HEK293 (cell line): ENCODE measurements around the gene MRPL17.

Experiments
- CTCF ChIA-PET: fragments of 350-600 bp; formaldehyde crosslinking; extraction: SDS; loops from one replicate; lab custom pipeline; 2021; ENCODE audit warnings: antibody characterized with exemption; lab: Yijun Ruan, JAX
- POLR2A ChIA-PET: fragments of 300-600 bp; formaldehyde crosslinking; extraction: SDS; loops from one replicate; lab custom pipeline; 2020; ENCODE audit warnings: antibody characterized with exemption, inconsistent platforms; lab: Yijun Ruan, JAX
- H3K27ac ChIP-seq: fragments of 200-500 bp; sonication (Bioruptor generic); 2 replicates; pipeline ENCODE4 v1.5.1; 2014; ENCODE audit warnings: low read depth, low read length, control low read depth, inconsistent platforms; ENCODE audit errors: extremely low read depth
- H3K36me3 ChIP-seq, 2 experiments: fragments of 200-500 bp in 1 of 2; sonication (Bioruptor generic) in 1 of 2; 1 replicate in 1 of 2; 2 replicates in 1 of 2; pipeline ENCODE4 v1.5.1; 2014 to 2017; ENCODE audit warnings: inconsistent platforms in 2 of 2, low read length in 2 of 2; ENCODE audit not compliant: control insufficient read depth in 2 of 2, insufficient read depth in 1 of 2
- H3K4me1 ChIP-seq: fragments of 200-500 bp; sonication (Bioruptor generic); 2 replicates; pipeline ENCODE4 v1.5.1; 2014; ENCODE audit warnings: mild to moderate bottlenecking, low read length, inconsistent platforms; ENCODE audit not compliant: control insufficient read depth, insufficient read depth
- H3K4me3 ChIP-seq: 2 replicates; pipeline ENCODE4 v1.5.1; 2011; ENCODE audit warnings: low read depth, mild to moderate bottlenecking, control low read depth, low read length, moderate library complexity
- H3K9me3 ChIP-seq: fragments of 200-500 bp; sonication (Bioruptor generic); 2 replicates; pipeline ENCODE4 v1.5.1; 2014; ENCODE audit warnings: low read depth, low read length, inconsistent platforms; ENCODE audit not compliant: control insufficient read depth, insufficient read depth
- OSR2 ChIP-seq: fragments of 450-650 bp; formaldehyde crosslinking; IDR thresholded peaks from 2 replicates; pipeline ENCODE4 v1.5.1; 2016; ENCODE audit warnings: missing biosample characterization, missing genetic modification characterization
- ZFP69B ChIP-seq: fragments of 450-650 bp; formaldehyde crosslinking; IDR thresholded peaks from 2 replicates; pipeline ENCODE4 v1.5.1; 2016; ENCODE audit warnings: missing biosample characterization, missing genetic modification characterization
- ZNF26 ChIP-seq: fragments of 450-650 bp; formaldehyde crosslinking; IDR thresholded peaks from 2 replicates; pipeline ENCODE4 v1.5.1; 2016; ENCODE audit warnings: missing biosample characterization, missing genetic modification characterization
- ZNF292 ChIP-seq: fragments of 450-650 bp; formaldehyde crosslinking; IDR thresholded peaks from 2 replicates; pipeline ENCODE4 v1.5.1; 2016; ENCODE audit warnings: low read depth, missing biosample characterization, missing genetic modification characterization, borderline replicate concordance
- ZNF394 ChIP-seq: fragments of 450-650 bp; formaldehyde crosslinking; IDR thresholded peaks from 2 replicates; pipeline ENCODE4 v1.5.1; 2016; ENCODE audit warnings: missing biosample characterization, missing genetic modification characterization, mild to moderate bottlenecking, moderate library complexity, borderline replicate concordance
- ZNF514 ChIP-seq: fragments of 450-650 bp; formaldehyde crosslinking; IDR thresholded peaks from 2 replicates; pipeline ENCODE4 v1.5.1; 2016; ENCODE audit warnings: missing biosample characterization, missing genetic modification characterization
- ZNF548 ChIP-seq: fragments of 450-650 bp; formaldehyde crosslinking; IDR thresholded peaks from 2 replicates; pipeline ENCODE4 v1.5.1; 2016; ENCODE audit warnings: missing biosample characterization, missing genetic modification characterization
- ZNF555 ChIP-seq: fragments of 450-650 bp; formaldehyde crosslinking; conservative IDR thresholded peaks from 2 replicates; pipeline ENCODE4 v1.5.1; 2017; ENCODE audit warnings: missing biosample characterization, mild to moderate bottlenecking, missing genetic modification characterization, inconsistent platforms
- ZNF558 ChIP-seq: fragments of 450-650 bp; formaldehyde crosslinking; IDR thresholded peaks from 2 replicates; pipeline ENCODE4 v1.5.1; 2016; ENCODE audit warnings: missing biosample characterization, missing genetic modification characterization
- ZNF626 ChIP-seq: fragments of 450-650 bp; sonication (Bioruptor Pico); formaldehyde crosslinking; IDR thresholded peaks from 2 replicates; pipeline ENCODE4 v1.5.1; 2018; ENCODE audit warnings: missing biosample characterization, missing genetic modification characterization, inconsistent platforms
- ZNF704 ChIP-seq: fragments of 450-650 bp; formaldehyde crosslinking; IDR thresholded peaks from 2 replicates; pipeline ENCODE4 v1.5.1; 2016; ENCODE audit warnings: missing biosample characterization, missing genetic modification characterization
- ZSCAN16 ChIP-seq: fragments of 450-650 bp; formaldehyde crosslinking; IDR thresholded peaks from 2 replicates; pipeline ENCODE4 v1.5.1; 2016; ENCODE audit warnings: missing biosample characterization, missing genetic modification characterization
- ZXDB ChIP-seq: fragments of 450-650 bp; formaldehyde crosslinking; IDR thresholded peaks from 2 replicates; pipeline ENCODE4 v1.5.1; 2016; ENCODE audit warnings: missing biosample characterization, missing genetic modification characterization
- TF ChIP-seq, protein P1 (sequence below): fragments of 450-650 bp; formaldehyde crosslinking; IDR thresholded peaks from 2 replicates; pipeline ENCODE4 v1.5.1; 2016; ENCODE audit warnings: missing biosample characterization, missing genetic modification characterization
- TF ChIP-seq, protein P2 (sequence below): fragments of 450-650 bp; formaldehyde crosslinking; IDR thresholded peaks from 2 replicates; pipeline ENCODE4 v1.5.1; 2017; ENCODE audit warnings: missing biosample characterization, missing genetic modification characterization
- TF ChIP-seq, protein P3 (sequence below): fragments of 450-650 bp; formaldehyde crosslinking; IDR thresholded peaks from 2 replicates; pipeline ENCODE4 v1.5.1; 2017; ENCODE audit warnings: missing biosample characterization, missing genetic modification characterization
- TF ChIP-seq, protein P4 (sequence below): fragments of 450-650 bp; formaldehyde crosslinking; IDR thresholded peaks from 2 replicates; pipeline ENCODE4 v1.5.1; 2016; ENCODE audit warnings: missing biosample characterization, missing genetic modification characterization

Gene MRPL17

DNA sequence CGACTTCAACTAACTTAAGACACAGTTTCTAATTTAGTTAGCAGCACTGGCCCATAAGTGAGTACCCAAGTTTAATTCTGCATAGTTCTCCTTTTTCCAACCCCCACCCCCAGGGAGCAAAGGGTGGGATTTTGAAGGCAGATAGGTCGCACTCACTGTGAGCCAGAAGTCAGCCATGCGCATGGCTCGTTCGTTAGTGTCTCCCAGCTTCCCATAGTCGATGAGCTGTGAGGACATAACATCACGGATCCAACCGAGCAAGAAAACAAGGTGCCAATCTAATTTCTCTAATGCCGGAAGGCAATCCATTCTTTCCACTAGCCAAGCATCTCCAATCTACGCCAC lies 577 bp downstream of the MRPL17 start:
- ChIA-PET CTCF (interaction anchor here (0.6 to 3.6 kb wide), 18 partner anchors 13 to 658 kb away, joined by 3 to 42 read pairs (median 4); partner anchors contain the start of gene HPX), POLR2A (interaction anchor here (1.1 to 1.8 kb wide), 7 partner anchors 15 to 292 kb away, joined by 6 to 16 read pairs (median 8); partner anchors contain the start of genes ARFIP2, ILK, RRP8 and SMPD1)
- TF ChIP-seq, protein P1, sequence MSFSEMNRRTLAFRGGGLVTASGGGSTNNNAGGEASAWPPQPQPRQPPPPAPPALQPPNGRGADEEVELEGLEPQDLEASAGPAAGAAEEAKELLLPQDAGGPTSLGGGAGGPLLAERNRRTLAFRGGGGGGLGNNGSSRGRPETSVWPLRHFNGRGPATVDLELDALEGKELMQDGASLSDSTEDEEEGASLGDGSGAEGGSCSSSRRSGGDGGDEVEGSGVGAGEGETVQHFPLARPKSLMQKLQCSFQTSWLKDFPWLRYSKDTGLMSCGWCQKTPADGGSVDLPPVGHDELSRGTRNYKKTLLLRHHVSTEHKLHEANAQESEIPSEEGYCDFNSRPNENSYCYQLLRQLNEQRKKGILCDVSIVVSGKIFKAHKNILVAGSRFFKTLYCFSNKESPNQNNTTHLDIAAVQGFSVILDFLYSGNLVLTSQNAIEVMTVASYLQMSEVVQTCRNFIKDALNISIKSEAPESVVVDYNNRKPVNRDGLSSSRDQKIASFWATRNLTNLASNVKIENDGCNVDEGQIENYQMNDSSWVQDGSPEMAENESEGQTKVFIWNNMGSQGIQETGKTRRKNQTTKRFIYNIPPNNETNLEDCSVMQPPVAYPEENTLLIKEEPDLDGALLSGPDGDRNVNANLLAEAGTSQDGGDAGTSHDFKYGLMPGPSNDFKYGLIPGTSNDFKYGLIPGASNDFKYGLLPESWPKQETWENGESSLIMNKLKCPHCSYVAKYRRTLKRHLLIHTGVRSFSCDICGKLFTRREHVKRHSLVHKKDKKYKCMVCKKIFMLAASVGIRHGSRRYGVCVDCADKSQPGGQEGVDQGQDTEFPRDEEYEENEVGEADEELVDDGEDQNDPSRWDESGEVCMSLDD (tag by site-specific recombination) = 0 out of 2 replicates have a peak, but pooled peaks have one; percentile 34
- no peak for TF ChIP-seq ZSCAN16

GRCh38 chr11:6681949-6682348 lies 1.2 kb downstream of the MRPL17 start:
- TF ChIP-seq ZNF548 (tag by site-specific recombination) (no peak), ZNF292 (no peak), OSR2 (tag by site-specific recombination) (no peak), ZNF555 (tag by site-specific recombination) (no peak), ZNF394 (tag by site-specific recombination) (no peak), ZXDB (tag by site-specific recombination) (no peak), ZNF626 (tag by site-specific recombination) (no peak), ZNF514 (tag by site-specific recombination) (no peak)
- TF ChIP-seq, protein P2, sequence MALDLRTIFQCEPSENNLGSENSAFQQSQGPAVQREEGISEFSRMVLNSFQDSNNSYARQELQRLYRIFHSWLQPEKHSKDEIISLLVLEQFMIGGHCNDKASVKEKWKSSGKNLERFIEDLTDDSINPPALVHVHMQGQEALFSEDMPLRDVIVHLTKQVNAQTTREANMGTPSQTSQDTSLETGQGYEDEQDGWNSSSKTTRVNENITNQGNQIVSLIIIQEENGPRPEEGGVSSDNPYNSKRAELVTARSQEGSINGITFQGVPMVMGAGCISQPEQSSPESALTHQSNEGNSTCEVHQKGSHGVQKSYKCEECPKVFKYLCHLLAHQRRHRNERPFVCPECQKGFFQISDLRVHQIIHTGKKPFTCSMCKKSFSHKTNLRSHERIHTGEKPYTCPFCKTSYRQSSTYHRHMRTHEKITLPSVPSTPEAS (tag by site-specific recombination) = no peak
- TF ChIP-seq, protein P3, sequence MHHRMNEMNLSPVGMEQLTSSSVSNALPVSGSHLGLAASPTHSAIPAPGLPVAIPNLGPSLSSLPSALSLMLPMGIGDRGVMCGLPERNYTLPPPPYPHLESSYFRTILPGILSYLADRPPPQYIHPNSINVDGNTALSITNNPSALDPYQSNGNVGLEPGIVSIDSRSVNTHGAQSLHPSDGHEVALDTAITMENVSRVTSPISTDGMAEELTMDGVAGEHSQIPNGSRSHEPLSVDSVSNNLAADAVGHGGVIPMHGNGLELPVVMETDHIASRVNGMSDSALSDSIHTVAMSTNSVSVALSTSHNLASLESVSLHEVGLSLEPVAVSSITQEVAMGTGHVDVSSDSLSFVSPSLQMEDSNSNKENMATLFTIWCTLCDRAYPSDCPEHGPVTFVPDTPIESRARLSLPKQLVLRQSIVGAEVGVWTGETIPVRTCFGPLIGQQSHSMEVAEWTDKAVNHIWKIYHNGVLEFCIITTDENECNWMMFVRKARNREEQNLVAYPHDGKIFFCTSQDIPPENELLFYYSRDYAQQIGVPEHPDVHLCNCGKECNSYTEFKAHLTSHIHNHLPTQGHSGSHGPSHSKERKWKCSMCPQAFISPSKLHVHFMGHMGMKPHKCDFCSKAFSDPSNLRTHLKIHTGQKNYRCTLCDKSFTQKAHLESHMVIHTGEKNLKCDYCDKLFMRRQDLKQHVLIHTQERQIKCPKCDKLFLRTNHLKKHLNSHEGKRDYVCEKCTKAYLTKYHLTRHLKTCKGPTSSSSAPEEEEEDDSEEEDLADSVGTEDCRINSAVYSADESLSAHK (tag by site-specific recombination) = no peak
- CTCF ChIA-PET = interaction anchor here (0.7 to 3.6 kb wide), 6 partner anchors 10 to 303 kb away, joined by 4 to 42 read pairs (median 4); no protein-coding TSS in a partner anchor
- Histone ChIP-seq H3K4me3 (peak overlapping the region; percentile 90), H3K36me3 (peaks cover 0 to 30% of the 10 kb centered on the region in 2 experiments; a peak in 1 of 3 replicates), H3K27ac (no peak overlapping the region), H3K4me1 (no peaks in the 10 kb centered on the region), H3K9me3 (no peaks in the 10 kb centered on the region)
- POLR2A ChIA-PET = interaction anchor here (0.7 to 1.6 kb wide), 3 partner anchors 10 to 200 kb away, joined by 3 to 16 read pairs (median 3); partner anchors contain the start of genes ILK and RRP8

More for the DNA sequence above, 577 bp downstream of the MRPL17 start:
- Histone ChIP-seq H3K4me3 (peak overlapping the region; percentile 90), H3K9me3 (no peaks in the 10 kb centered on the region), H3K4me1 (no peaks in the 10 kb centered on the region), H3K27ac (peak overlapping the region; percentile 70; the same call in 1 of the 2 replicates), H3K36me3 (peaks cover 0 to 30% of the 10 kb centered on the region in 2 experiments; a peak in 1 of 3 replicates)

DNA sequence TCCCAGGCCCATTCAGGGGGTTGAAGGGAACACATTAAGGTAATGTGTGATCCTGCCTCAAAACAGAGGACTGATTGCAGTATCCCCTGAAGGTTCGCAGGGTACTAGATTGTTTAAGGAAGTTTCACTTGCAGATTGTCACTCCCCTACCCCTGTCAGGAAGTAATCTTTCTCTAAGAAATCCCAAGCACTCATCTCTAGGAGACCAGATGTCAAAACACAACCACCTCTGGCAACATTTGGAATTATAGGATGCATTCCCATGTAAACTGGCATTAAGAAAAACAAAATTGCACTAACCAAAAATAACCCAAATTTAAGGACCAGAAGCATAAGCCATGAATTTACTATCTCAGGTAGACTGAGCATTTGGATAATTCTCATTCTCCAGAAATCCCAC lies 1.6 kb downstream of the MRPL17 start:
- Histone ChIP-seq H3K4me1 (no peaks in the 10 kb centered on the region), H3K27ac (no peak overlapping the region), H3K36me3 (peaks cover 0 to 30% of the 10 kb centered on the region in 2 experiments; a peak in 1 of 3 replicates), H3K9me3 (no peaks in the 10 kb centered on the region), H3K4me3 (no peak overlapping the region)
- ChIA-PET POLR2A (interaction anchor here (0.7 to 0.8 kb wide), 2 partner anchors 10 to 199 kb away, joined by 3 read pairs; no protein-coding TSS in a partner anchor), CTCF (interaction anchor here (0.7 to 3.6 kb wide), 5 partner anchors 9 to 302 kb away, joined by 4 to 42 read pairs (median 7); no protein-coding TSS in a partner anchor)
- TF ChIP-seq ZFP69B (tag by site-specific recombination) (no peak), ZNF558 (tag by site-specific recombination) (no peak), ZNF26 (tag by site-specific recombination) (no peak), ZNF704 (tag by site-specific recombination) (no peak)
- TF ChIP-seq, protein P4, sequence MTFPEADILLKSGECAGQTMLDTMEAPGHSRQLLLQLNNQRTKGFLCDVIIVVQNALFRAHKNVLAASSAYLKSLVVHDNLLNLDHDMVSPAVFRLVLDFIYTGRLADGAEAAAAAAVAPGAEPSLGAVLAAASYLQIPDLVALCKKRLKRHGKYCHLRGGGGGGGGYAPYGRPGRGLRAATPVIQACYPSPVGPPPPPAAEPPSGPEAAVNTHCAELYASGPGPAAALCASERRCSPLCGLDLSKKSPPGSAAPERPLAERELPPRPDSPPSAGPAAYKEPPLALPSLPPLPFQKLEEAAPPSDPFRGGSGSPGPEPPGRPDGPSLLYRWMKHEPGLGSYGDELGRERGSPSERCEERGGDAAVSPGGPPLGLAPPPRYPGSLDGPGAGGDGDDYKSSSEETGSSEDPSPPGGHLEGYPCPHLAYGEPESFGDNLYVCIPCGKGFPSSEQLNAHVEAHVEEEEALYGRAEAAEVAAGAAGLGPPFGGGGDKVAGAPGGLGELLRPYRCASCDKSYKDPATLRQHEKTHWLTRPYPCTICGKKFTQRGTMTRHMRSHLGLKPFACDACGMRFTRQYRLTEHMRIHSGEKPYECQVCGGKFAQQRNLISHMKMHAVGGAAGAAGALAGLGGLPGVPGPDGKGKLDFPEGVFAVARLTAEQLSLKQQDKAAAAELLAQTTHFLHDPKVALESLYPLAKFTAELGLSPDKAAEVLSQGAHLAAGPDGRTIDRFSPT (tag by site-specific recombination) = no peak
